CD4-positive, alpha-beta T cell treated with Interleukin-4 for 4 hours (primary cell): Measurements from ENCODE around the gene ATP10A.
"Not testable (repeated sequence)": the region's sequence is repeated elsewhere in the genome, so short reads cannot be mapped to it uniquely, and the experiment has no call there.

Experiments used
- DNase-seq: peaks from one replicate; pipeline ENCODE4 v3.0.0-alpha.2; 2020

Gene ATP10A

DNA sequence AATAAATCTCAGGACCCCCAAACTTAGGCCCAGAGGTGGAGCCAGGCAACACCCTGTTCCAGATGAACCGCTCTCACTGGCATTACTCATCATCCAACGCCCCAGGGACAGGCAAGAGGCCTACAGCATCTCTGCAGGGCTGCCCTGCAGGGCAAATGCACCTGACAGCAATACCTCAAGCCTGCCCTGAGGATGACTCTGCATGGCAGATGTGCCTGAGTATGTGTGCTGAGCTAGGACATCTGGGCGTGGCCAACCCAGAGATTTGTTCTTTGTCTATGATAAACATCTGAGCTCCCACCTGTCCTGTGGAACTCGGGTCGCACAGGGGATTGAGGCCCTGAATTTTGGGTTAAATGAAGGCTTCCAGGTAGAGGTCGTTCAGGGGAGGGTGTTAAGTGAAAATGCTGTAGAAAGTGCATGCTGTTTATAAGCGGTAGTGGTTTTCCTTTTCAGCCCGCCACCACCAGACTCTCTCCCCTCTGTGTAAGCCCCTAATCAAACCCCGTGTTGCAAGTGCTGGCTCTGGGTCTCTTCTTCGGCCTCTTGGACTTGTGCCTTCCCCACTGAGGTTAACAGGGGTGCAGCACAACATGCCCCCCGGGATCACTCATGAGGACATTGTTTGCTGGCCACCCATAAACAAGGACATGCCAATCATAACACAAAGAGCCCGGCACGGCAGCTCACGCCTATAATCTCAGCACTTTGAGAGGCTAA is 92.3 kb downstream of the ATP10A start:
- DNase-seq = no peak

GRCh38 chr15:25770031-25770430 is 93.1 kb downstream of the ATP10A start:
- no peak for DNase-seq

DNA sequence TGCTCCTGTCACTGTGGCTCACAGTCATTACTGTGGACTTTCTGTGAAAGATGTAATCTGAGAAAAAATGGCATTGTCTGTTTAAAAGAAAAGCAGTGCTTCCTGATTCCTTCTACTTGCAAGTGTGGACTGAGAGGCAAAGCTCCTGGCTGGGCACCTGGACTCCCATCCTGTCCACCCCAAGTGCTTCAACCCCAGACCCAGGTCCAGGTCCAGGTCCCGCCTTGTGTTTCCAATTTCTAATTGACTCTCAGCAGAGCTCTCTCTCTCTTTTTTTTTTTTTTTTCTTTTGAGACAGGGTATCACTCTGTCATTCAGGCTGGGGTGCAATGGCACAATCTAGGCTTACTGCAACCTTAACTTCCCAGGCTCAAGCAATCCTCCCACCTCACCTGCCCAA is 94.9 kb downstream of the ATP10A start:
- DNase-seq = no peak

GRCh38 chr15:25767356-25768151 is 95.6 kb downstream of the ATP10A start:
- DNase-seq = no peak

DNA sequence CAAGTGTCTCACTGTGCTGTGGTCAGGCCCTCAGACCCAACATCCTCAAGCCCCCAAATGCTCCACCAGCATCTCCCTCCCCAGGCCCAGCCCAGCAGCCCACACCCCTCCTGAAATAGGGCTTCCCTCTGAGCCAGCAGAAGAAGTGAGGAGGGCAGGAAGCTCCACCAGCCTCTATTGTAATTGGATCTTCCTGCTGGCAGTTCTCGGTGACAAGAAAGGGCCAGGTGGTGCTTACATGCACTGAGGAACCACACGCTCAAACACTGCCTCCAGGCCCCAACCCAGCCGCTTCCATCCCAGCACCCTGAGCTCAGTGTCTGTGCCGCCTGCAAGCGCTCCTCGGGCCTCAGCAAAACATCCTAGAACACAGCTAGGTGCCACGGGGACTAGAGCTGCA is 96.7 kb downstream of the ATP10A start:
- no peak for DNase-seq

GRCh38 chr15:25764980-25765735 is 98.0 kb downstream of the ATP10A start:
- DNase-seq = no peak

DNA sequence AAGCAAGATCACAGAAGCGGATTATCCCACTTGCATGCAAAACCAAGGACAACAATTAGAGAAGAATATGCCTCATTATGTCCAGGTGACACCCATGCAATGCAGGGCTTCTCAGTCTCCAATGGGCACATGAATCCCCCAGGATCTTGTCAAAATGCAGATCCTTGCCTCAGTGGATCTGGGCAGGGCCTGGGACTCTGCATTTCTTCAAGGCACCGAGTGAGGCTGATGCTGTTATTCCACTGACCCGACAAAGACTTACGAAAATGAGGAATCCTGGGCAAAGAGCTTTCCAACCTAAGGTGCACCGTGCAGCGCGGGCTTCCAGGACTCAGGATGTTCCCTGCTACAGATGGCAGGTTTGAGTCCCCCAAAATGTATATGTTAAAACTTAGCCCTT is 99.2 kb downstream of the ATP10A start:
- DNase-seq = no peak

DNA sequence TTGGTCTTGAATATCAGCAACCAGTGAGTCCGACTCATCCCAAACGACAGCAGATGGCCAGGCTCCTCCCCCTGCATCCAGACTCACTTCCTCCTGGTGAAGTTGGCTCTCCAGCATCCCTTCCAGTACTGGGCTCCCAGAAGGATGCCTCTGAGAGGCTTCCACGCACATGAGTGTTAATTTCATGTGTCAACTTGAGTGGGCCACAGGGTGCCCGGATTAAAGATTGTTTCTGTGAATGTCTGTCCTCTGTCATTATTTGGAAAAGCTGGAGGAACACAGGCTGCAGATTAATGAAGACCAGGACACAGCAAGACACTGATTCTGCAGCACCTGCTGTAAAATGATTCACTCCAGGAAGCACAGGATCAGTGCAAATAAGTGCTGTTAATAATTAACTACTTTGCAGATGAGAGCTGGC is 99.8 kb downstream of the ATP10A start:
- no peak for DNase-seq

GRCh38 chr15:25761971-25762662 is 101.0 kb downstream of the ATP10A start:
- peak; percentile 9 for DNase-seq

- no peak for DNase-seq
Measured at GRCh38 chr15:25759421-25759820, 103.7 kb downstream of the ATP10A start.

DNA sequence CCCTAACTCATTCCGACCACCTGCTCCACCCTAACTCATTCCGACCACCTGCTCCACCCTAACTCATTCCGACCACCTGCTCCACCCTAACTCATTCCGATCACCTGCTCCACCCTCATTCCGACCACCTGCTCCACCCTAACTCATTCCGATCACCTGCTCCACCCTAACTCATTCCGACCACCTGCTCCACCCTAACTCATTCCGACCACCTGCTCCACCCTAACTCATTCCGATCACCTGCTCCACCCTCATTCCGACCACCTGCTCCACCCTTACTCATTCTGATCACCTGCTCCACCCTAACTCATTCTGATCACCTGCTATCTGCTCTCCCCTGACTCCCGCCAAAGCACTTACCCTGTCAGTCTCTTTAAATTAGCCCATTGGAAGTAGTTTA is 104.5 kb downstream of the ATP10A start:
- DNase-seq = not testable (repeated sequence)

- no peak for DNase-seq
Measured at GRCh38 chr15:25743548-25744275, 119.4 kb downstream of the ATP10A start.

DNA sequence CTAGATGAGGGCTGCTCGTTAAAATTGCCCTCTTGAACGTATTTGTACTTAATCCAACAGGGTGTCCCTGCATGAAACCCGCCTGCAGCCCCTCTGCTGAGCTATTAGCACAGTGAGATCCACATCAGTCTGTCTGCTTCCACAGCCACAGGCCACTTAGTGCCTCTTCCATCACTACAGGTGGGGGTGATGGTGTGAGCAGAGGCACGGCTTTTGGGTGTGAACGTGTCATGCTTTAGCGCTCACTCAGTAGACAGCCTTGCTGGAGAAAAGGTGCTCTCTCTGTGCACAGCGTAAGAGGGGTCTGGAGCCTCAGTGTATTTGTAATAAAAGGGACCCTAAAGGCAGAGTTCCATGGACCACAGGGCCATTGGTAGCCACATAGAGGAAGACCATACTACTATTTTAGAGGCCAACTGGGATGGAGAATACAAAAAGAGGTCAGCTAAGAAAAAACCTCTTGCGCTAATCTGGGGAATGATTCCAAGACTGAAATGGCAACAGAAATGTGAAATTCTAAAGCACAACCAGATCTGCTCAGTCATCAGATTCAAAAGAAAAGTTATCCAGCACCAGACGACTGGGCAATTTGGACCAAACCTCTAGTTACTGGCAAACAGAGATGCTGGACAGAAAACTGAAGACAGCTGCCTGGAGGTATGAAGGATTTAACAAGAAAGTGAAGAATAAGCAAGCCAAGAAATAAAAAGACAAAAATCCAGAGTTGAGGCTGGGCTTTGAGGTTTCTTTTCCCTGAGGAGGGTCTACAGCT is 120.2 kb downstream of the ATP10A start:
- no peak for DNase-seq

DNA sequence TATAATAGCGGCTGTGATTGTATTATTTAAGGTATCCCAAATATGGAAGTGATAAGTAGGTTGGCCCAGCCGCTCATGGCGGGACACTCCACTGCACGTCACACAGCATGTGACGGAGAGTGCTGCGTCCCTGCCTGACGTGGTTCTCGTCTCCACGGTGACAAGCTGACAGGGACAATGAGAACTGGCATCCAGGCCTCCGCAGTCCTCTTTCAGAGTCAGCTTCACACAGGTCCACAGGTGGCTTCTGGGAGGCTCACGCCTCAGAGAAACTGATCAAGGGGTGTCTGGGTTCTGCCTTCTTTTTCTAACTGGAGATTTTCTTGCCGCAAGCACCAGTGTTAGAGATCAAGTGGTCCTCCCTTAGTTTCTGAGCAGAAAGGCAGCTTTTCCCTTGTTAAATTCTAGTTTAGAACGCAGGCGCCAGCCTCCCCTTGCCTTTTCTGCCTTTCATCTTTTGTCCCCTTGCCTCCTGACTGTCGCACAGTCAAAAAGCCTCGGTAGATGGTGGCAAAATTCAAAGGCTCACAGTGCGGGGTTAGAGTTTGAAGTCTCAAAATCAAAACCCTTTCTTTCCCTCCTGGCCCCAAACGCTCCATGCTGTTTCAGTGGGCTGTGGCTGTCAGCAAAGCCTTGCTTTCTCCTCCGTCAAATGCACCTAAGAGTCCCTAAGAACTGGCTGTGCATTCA is 120.9 kb downstream of the ATP10A start:
- DNase-seq = no peak

DNA sequence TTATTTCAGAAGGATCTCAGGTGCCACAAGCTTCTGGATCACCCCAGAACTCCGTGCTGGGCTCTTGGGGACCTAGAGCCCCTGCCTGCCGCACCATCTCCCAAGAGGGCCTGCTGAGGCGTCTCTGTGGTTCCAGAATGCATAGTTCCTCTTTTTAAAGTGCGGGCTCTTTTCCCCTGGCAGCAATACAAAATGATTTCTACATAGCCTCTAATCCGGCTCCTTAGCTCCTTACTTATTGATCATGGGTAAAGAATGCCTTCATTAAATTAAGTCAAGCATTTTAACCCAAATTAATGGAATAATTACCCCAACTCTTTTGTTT is 121.9 kb downstream of the ATP10A start:
- DNase-seq = no peak

- DNase-seq = no peak
Measured at GRCh38 chr15:25740383-25741255, 122.5 kb downstream of the ATP10A start.

DNA sequence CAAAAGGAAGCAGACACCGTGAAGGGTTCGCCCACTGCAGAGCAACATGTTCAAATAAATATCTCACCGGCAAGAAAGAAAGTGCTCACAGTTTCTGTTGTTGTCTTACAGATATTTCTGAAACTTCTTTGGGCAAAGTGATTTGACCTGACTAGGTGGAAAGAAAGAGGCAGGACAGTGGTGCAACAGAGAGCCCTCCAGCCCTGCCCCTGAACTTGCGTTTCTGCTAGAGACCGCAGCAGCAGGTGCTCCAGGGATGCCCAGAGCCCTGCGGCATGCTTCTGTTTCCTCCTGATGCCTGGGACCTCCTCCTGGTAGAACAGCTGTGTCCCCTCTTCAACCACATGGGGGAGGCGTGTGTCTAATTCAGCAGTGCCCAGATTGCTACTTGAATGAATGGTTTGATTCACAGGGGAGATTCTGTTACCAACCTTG is 123.4 kb downstream of the ATP10A start:
- DNase-seq = peak; percentile 27

DNA sequence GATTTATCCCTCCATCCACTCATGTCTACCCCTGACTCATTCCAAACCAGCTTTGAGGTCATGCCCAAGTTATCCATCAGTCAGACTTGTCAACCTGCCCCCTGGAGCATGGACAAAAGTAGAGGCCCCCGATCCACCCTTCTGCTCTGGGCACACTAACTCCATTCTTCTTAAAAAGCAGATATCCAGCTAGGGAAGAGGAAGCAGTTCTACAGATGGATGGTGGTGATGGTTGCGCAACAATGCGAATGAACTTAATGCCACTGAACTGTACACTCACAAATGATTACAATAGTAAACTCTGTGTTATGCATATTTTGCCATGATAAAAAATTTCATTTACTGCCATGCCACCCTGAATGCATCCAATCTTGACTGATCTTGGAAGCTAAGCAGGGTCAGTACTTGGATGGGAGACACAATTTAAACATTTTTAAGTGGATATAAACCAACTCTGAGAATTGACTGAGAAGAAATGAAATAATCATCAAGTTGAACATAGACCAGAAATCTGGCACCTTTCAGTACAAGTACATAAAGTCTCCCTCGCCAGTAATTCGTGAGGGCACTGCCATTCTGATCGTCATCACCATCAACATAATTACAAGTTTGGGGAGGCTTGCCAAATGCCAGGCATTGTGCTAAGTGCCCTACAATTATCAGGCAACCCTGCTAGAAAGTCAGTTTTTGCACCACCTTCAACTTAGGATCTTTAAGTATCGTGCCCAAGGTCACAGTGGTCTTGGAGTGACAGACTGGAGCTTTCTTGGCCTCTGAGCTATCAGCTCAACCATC is 124.8 kb downstream of the ATP10A start:
- peak; percentile 4 for DNase-seq

DNA sequence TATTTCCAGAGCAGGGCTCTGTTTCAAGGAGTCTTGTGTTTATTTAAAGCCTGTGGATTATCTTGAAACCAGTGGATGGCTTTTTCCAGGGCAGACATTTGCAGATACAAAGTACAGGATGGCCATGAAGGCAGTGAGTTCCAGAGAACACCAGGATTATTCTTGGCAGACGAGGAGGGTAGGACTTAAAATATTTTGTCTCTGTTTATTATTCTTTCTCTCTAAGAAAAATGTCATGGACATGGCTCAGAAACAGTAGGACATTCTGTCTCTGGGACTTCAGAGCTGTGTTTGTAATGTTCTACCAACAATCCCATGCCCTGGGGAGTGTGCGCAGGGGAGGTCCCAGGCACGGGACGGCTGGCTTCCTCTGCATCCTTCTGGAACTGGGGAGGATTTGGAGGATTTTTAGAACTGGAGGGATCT is 125.9 kb downstream of the ATP10A start:
- DNase-seq = no peak
